IMR-90 (cell line): ENCODE data around the gene SLITRK2.

Source experiments
- CEBPB ChIP-seq: IDR thresholded peaks from 2 replicates; pipeline ENCODE4 v1.6.1; 2012; ENCODE audit warnings: low read depth, low read length, improper control_type of control experiment
- CTCF ChIP-seq: conservative IDR thresholded peaks from 2 replicates; pipeline ENCODE4 v1.5.1; 2012; ENCODE audit warnings: mild to moderate bottlenecking, low read depth, low read length, improper control_type of control experiment
- ELK1 ChIP-seq: fragments of 150-350 bp; IDR thresholded peaks from 2 replicates; pipeline ENCODE4 v1.6.1; 2016; ENCODE audit warnings: low read depth, mild to moderate bottlenecking, low read length, moderate library complexity, borderline replicate concordance
- MAFK ChIP-seq: IDR thresholded peaks from 2 replicates; pipeline ENCODE4 v1.6.1; 2012; ENCODE audit warnings: low read depth, low read length, improper control_type of control experiment
- MXI1 ChIP-seq: IDR thresholded peaks from 2 replicates; pipeline ENCODE4 v1.6.1; 2012; ENCODE audit warnings: low read depth, mild to moderate bottlenecking, low read length, moderate library complexity, borderline replicate concordance
- NFE2L2 ChIP-seq: fragments of 150-350 bp; IDR thresholded peaks from 2 replicates; pipeline ENCODE4 v1.6.1; 2016; ENCODE audit warnings: low read depth, mild to moderate bottlenecking, low read length
- POLR2A ChIP-seq: IDR thresholded peaks from 2 replicates; pipeline ENCODE4 v1.6.1; 2012; ENCODE audit warnings: mild to moderate bottlenecking, low read depth, low read length
- RAD21 ChIP-seq: IDR thresholded peaks from 2 replicates; pipeline ENCODE4 v1.6.1; 2012; ENCODE audit warnings: low read length, improper control_type of control experiment
- RCOR1 ChIP-seq: IDR thresholded peaks from 2 replicates; pipeline ENCODE4 v1.6.1; 2012; ENCODE audit warnings: mild to moderate bottlenecking, low read length, improper control_type of control experiment; ENCODE audit not compliant: insufficient replicate concordance
- RFX5 ChIP-seq: IDR thresholded peaks from 2 replicates; pipeline ENCODE4 v1.8.0; 2012; ENCODE audit warnings: low read depth, mild to moderate bottlenecking, low read length, moderate library complexity

- no peak for TF ChIP-seq MXI1
- no peak for TF ChIP-seq ELK1
- no peak for TF ChIP-seq POLR2A
- TF ChIP-seq CTCF: no peak
- no peak for TF ChIP-seq CEBPB
- no peak for TF ChIP-seq RFX5
- TF ChIP-seq MAFK: no peak
- TF ChIP-seq RCOR1: no peak
- TF ChIP-seq RAD21: no peak
- no peak for TF ChIP-seq NFE2L2
These were observed 35.6 kb downstream of the SLITRK2 start for GRCh38 chrX:145853181-145853580.
